Measurements from ENCODE around the gene PMVK.

The PMVK gene

DNA sequence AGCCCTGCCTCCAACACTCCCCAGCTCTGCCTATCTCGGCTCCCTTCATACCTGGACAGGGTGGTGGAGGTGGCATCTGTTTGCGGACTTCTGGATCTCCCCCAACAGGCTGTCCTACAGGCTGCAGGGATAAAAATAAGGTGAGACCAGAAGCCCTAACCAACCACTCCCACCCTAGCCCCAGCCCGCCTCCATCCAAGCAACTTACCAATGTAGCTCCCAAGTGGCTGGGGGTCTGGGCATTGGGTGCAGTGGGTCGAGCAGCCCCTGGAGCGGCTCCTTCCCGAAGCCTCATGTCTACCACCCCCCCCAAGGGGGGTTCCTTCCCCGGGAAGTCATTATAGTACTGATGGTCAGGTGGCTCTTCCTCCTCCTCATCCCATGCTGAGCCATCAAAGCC is 29.6 kb upstream of the PMVK start:
- no peak for DNase-seq

DNA sequence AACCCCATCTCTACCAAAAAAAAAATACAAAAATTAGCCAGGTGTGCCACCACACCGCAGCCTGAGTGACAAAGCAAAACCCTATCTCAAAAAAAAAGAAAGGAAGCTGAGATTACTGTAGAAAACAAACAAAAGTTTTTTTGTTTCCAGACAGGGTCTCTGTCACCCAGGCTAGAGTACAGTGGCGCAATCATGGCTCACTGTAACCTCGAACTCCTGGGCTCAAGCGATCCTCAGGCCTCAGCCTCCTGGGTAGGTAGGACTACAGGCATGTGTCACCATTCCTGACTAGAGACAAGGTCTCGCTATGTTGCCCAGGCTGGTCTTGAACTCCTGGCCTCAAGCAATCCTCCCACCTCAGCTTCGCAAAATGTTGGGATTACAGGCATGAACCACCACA is 27.8 kb upstream of the PMVK start:
- DNase-seq: no peak

DNA sequence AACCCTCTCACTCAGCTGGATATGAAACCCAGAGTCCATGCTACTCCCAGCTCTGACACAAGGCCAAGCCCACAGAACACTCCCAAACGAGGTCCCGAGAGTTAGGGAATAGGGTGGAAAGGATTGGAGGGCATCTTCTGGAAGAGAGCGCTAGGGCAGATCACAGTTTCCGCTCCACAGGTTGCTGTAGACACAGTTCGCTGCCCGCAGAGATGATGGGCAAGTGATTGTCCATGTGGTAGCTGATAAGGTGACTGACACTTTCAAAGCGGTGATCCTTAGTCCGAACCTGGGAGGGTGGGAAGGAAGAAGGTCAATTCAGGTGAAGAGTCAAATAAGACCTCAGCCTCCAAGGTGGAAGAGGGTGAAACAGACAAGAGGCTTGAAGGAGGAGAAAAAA is 27.1 kb upstream of the PMVK start:
- no peak for DNase-seq

DNA sequence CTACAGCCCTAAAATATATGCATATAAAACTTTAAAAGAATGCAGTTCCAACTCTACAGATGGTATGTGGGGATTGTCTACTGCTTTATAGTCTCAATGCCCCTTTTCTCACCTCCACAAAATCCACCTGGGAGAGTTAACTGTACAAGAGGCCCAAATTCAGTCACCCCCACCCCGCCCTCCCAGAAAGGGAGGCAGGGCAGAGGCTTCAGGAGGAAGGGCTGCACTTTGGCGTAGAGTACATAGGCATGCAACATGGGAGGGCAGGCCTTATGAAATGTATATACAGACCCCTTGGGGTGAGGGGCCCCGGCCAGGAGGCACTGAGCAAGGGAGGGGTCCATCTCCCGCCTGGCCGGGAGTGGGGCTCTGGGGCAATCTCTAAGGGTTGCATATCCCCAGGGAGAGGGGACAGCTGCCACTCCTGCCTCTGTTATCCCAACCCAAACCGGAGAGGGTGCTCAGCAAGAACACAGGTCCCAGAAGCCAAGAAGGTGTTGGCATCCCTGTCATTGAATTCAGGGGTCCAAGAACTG is 26.3 kb upstream of the PMVK start:
- no peak for DNase-seq

DNA sequence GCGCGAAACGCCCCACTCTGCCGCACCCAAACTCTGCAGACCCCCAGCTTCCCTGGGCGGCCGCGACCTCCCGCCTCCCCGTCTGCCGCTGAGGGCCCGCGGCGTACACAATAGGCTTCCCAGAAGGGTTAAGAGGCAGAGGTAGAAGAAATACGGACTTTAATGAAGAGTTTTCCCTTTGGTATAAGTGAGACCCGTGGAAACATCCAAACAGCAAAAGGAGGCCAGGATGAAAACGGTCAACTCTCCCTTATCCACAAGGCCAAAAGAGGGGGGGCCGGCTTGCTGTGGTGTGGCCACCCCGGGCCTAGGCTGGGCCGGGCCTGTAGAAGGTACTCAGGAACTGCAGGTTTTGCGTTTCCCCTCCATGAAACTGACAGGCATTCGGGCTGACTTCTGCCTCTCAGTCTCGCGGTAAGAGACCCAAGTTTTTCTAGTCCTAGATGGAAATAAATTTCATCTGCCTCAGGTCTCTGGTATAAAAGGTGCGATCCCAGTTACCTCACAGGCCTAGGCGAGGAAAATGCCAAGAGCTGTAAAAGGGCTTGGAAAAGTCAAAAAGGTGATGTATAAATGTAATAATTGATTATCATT is 25.7 kb upstream of the PMVK start:
- no peak for DNase-seq

DNA sequence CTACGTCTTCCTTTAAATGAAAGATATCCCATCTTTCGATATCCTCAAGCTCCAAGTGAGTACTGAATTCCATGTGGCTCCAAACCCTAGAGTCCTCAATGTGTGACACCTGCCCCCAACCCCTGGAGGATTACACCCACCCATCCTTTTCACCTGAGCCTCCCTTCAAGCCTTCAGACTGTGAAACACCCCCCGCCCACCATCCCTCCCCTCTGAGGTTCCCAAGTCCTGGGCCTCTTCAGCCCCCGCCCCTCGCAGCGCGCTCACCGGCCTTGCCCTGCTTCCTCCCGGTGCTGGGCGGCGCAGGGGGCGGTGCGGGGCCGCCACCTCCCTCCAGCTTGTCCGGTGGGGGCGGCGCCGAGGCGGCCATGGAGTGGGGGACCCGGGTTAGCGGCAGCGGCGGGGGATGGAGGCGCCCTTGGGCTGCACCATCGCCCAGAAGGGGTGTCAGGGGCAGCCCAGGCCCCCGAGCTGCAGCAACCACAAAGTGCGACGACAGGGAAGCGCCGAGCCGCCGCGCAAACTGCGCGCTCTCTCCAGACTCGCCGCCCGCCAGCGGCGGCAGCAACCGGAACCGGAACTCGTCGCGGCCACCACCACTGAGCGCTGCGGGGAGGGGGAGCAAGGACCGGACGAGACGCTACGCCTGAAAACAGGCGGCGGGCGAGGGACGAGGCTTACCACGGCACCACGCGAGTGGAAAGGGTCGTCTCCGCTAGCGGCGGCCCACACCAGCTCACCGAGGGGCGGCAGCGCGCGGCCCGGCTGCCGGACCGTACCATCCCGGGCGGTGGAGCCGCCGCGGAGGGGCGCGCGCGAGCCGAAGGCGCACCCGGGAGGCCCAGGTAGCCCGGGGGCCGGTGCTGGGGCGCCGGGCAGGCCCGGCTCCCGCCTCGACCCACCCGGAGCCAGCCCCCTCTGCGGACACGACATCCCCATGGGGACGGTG is 25.0 kb upstream of the PMVK start, which contains the start of gene PYGO2:
Gene PYGO2 (minus strand): TSS at position 576 of the 949 bp plus-strand sequence. CDS start 206 bp downstream, at position 370.
- DNase-seq: peak; percentile 69 to 78

DNA sequence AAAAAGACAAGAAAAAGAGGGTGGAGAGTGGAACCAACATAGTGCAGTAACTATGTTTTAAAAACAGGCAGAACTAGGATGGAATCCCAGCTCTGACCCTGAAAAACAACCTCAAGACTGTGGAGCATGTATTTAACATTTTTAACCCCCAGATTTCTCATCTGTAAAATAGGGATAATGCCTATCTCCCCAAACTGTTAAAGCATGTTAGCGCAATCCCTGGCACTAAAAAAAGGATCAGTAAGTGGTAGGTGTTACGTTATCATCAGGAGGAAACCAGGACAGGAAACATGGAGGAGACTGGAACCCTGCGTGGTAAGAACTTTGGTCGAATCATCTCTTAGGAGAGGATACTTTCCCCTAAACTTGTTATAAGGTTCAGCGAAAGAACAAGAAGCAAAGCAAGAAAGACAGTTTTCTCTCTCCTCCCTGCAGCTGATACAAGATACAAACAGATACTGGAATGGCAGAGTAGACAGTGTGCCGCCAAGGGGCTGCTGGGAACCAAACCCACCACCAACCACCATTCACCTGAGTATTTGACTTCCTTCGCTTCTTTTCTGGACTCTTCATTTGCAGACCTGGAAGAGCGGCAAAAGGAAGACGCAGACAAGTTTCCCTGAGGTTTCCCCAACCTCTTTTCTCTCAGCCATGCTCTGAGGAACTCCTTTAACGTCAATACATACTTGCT is 24.1 kb upstream of the PMVK start:
- DNase-seq: no peak

DNA sequence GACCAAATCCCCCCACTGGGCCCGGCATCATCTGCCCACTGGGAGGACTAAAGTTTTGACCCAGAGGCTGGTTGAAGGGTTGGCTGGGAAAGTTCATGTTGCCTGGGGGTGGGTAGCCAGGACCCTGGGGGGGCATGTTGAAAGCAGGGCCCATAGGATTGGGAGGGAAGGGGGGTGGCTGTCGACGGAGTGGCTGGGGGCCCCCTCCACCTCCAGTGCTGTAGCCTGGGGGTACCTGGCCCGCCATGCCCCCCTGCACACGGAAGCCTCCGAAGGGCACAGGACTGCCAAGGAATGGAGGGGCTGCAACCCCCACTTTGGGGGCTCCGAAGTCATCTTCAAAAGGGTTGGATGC is 22.9 kb upstream of the PMVK start:
- DNase-seq: no peak

DNA sequence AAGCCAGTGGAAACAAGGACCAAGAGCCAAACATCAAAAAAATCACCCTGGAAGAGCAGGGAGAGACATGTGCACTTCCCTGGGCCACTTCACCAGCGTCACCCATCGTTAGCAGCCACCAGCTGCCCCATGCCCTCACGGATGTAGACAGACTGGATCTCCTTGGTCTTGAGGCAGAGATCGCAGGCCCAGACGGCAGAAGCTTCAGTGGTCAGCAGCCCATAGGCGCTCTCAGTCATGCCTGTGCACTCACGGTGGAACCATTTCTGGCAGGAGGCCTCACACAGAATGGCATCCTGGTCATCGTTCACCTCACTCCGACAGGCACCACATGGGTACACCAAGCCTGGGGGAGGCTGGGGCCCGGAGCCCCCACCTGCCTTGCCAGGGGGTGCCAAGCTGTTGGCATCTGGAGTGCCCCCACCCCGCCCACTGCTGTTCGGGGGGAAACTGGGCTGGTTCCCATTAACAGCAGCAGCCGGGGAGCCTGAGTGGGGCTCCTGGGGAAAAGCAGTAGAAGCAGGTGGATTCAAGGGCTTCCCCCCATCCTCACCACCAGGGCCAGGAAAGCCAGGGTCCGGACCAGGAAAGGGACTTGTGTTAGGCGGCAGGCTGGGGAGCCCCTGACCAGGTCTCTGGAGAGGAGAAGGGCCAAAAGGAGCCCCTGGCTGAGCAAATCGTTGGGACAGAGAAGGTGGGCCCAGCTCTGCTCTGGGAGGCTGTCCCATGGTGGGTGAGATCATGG is 22.3 kb upstream of the PMVK start:
- DNase-seq: no peak

DNA sequence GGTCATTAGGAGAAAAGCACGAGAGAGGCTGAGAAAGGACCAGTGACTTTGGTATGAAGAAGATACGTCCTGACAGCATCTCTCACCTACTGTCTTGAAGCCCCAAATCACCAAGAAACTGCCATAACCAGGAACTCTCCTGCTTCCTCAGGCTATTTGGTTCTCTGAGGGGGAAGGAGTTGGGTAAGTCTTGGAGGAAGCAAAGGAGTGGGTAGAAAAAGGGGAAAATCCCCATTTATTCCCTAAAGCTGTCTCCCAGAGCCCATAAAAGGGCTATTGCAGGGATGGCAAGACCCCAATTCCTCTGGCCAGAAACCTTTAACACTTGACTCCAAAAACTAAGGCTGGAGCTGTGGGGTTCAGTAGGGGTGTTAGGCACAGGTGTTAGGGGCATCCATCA is 21.5 kb upstream of the PMVK start:
- no peak for DNase-seq

DNA sequence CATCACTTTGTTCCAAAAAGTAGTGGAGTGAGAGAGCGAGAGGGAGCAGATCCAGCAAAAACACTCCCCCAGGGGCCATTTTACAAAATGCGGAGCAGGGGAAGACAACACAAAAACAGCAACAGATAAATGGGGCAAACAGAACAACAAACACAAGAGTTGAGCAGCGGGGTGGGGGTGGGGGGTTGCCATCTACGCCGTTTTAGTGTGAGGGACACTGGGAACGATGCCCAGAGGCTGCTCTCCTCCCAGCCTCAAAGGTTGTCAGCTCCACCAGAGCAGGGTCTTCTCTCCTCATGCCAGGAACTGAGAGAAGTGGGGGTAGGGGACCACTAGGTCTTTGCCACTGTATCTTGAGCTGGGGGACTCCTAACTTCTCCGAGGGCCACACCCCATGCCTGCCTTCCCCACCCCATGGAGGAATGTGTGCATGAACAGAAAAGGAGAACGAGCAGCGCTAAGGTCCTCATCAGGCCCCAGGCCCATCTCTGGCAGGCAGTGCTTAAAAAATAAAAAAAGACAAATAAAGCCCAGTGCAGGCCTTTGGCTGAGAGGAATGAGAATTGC is 20.7 kb upstream of the PMVK start:
- DNase-seq: no peak

DNA sequence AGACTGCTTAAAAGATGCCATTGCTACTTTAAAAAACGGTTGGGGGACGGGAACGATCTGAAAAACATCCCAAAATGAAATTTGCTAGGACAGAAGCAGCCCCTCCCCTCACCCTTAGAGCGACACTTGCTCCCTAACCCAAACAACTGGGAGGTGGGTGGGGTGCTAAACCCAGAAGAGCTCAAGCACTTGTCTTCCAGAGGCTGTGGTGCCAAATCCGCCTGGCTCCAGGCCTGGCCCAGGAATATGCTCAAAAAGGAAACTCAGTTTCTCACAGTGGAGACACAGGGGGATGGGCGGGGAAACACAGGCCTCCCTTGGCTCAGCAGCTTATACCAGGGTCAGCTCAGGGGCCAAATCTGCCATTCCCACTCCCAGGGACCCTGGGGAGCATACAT is 20.0 kb upstream of the PMVK start:
- DNase-seq: no peak

DNA sequence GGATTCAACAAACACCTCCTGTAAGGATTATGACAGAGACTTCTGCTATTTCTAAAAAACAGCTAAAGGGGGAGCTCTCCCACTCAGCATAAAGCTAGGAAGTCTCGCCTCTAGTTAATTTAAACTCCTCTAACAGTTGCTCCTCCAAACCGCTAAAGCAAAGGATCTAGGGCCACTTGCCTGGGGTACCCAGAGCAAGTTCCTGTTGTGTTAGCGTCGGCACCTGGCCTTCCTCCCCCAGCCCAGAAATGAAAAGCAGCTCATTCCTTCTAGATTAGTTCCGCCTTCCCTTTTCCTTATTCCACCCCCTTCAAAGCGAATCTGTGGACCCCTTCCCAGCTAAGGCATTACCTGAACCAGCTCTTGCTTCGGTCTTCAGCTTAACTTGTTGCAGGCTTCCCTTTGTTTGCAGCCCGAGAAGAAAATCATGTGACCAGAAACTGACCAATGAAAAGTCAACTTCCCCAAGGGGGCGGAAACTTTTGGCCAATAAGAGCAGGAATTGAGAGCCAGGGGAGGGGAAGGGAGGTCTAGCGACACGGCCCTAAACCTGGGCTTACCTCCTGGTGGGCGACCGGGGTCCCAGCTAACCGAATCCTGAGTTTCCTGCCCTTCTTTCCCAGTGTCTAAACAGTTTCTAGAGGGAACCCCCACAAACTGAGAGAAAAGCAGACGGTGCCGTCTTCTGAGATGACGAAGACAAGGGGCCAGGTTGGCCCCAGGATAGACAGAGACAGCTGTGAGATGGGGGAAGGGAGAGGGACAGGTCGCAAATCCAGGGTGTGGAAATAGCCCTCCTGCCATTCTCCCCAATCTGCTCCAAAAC is 19.4 kb upstream of the PMVK start, which contains the start of gene PBXIP1:
Gene PBXIP1 (minus strand): TSS at position 382 of the 826 bp plus-strand sequence. CDS start 2,378 bp downstream, outside the sequence.
- DNase-seq: peak; percentile 88 to 90

DNA sequence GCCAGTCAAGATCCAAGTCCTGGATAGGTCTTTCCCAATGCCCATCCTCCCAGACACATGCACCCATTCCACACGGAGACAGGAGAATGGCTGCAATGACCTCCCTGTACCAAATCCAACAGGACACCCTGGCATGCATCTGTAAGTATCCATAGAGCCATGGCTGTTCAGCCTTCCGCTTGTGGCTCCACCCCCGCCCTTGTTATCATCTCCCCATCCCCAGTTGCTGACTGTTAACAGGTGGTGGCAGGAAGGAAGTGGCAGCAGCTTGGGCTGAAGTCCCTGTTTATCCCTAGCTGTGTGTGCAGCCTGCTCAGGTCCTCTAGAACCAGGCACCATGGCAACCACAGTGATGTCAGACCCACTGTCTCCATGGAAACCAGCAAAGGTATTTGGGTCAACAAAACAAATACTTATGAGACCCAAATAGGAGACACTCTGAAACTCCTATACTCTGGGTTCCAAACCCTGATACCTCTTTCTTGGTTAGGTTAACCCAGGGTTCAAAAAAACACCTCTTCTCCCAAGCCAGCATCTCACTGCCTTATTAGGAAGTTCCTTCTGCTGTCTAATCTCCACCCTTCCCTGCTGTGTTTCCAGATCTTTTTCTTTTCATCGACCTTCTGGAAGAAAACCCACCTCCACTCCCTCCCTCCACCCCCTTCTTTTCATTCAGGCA is 18.7 kb upstream of the PMVK start:
- peak in 1 of 2 experiments; percentile 29 for DNase-seq

DNA sequence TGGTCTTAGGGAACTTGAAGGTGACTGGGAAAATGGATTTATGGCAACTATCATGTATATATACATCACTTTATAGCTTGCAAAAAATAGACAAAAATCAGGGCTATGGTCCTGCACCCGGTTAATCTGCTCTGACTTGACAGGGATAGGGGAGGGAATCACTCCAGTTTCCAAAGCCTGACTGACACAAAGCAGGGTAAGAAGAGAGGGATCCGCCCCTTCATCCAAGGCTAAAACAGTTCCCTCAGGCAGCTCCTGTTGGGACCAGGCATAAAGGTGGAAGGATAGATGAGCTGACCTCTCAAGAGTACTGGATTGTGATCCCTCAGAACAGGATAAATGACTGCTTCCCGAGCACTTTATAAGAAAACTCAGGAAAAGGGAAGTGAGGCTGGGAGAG is 18.0 kb upstream of the PMVK start:
- no peak for DNase-seq

DNA sequence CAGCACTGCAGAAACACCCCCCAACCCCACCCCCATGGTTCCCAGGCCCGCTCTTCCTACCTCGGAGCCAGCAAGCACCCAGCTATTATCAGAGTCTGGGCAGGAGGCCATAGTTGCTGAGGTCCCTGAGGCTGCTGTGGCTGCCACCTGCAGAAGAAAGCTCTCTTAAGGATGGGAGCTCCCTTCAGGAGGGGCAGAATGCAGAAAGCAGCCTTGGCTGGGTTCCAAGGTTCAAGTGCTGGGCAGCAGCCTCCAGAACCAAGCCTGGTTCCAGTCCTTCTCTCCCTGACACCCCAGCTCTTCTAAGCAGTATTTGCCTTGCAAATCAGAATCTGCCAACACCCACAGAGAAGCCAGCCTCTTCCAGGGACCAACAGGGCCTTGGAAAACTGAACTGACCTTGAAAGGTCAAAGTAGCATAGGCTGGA is 17.1 kb upstream of the PMVK start:
- DNase-seq: no peak

DNA sequence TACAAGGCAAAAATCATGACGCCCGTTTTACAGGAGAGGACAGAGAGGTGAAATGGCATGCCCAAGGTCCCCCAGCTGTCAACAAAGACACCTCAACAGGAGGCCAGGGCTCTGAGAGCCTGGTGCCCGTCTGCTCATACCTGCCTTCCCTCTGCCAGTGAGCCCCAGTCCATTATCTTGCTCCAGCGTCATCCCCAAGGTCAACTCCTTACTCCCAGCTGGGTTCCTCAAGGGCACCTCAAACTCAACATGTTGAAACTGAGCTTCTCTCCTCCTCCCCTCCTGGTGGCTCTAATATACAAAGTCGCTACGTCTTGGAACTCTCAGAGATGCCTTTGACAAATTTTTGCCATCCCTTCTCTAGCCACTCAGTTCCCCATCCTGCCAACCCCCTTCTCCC is 16.1 kb upstream of the PMVK start:
- DNase-seq: no peak

DNA sequence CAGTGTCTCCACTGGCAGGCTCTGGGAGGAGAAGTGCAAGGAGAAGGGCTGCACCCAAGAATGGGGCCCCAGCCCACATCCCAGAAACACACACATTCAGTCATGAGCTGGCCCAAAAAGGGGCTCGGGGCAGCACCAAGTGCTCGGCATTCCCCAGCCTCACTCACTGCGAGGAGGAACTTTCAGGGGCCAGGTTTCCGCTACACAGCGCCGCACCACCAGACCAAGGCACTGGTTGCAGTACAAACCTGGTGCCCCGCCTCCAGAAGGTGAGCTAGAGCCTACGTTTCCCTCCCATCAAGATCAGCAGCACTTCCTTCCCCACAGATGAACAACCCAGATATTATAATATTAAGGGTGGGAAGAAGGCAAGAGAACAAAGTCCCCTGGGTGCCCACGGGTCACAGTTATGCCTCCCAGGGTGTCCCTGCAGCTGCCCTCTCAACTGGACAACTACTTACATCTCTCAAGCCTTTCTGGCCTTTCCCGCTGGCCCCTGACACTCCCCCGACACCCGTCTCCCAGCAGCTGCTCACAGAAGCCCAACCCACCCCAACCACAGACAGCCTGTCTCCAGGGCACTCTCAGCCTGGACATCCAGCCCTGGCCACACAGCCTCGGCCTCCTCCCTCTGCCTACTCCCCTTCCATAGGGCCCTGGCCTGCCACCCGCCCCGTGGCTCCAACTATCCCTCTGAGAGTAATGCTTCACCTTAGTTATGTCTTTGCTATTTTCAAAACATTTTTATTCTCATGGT is 15.6 kb upstream of the PMVK start:
- no peak for DNase-seq

DNA sequence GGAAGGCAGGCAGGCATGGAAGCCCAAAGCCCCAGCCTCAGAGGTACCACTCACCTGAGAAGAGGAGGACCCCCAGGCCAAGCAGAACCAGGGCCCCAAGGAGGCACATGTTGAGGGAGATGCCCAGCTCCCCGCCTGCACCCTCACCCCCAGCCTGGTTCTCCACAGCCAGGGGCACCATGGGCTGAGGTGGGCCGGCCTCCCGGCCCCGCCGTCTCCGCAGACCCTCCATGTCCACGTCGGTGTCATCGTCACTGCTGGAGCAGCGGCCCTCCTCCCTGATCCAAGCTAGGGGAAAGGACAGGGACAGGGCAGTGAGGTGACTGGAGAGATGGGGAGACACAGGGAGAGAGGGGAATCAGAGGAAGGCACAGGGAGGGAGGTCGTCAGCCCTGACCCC is 11.6 kb upstream of the PMVK start:
- no peak for DNase-seq

Data from NCI-H446 (cell line).